H1 (cell line): ENCODE data around the gene LANCL2. TPM values are rescaled to one million over a fixed set of nuclear protein-coding genes. Genes with fewer than 3 reads are reported as not detected.

Source experiments
- CTCF ChIA-PET: fragments of 300-600 bp; sonication (Branson Sonifier 250); formaldehyde crosslinking; loops from one replicate; lab custom pipeline; 2021; ENCODE audit not compliant: partially characterized antibody; lab: Charles Lee
- POLR2A ChIA-PET: fragments of 300-600 bp; sonication (Branson Sonifier 250); formaldehyde crosslinking; loops from one replicate; lab custom pipeline; 2021; ENCODE audit warnings: inconsistent platforms; ENCODE audit not compliant: partially characterized antibody; lab: Charles Lee
- DNase-seq, 2 experiments: peaks; one replicate each; pipeline versions ENCODE4 v3.0.0 to v3.0.0-alpha.2; 2010 to 2022; ENCODE audit warnings: low spot score in 2 of 2, low read depth in 1 of 2, mixed read lengths in 1 of 2
- FAIRE-seq: peaks from 2 replicates; lab custom pipeline; 2011; peaks lifted over from hg19 to GRCh38; lab: Jason Lieb, UNC
- H2AFZ ChIP-seq: 2 replicates; pipeline ENCODE4 v1.8.1; 2012; ENCODE audit warnings: low read length, inconsistent platforms
- H2AK5ac ChIP-seq: 2 replicates; pipeline ENCODE4 v1.6.1; 2013; ENCODE audit warnings: low read depth, low read length
- H2BK120ac ChIP-seq: replicated peaks from 2 replicates; pipeline ENCODE3; 2013; ENCODE audit warnings: low read depth, low read length, inconsistent platforms
- H2BK12ac ChIP-seq: 2 replicates; pipeline ENCODE4 v1.6.1; 2013; ENCODE audit warnings: low read depth, low read length
- H2BK15ac ChIP-seq: 2 replicates; pipeline ENCODE4 v1.6.1; 2013; ENCODE audit warnings: low read length
- H2BK20ac ChIP-seq: 2 replicates; pipeline ENCODE4 v1.6.1; 2013; ENCODE audit warnings: low read length
- H2BK5ac ChIP-seq: 2 replicates; pipeline ENCODE4 v1.6.1; 2013; ENCODE audit warnings: low read depth, low read length
- H3K14ac ChIP-seq: 2 replicates; pipeline ENCODE4 v1.6.1; 2013; ENCODE audit warnings: inconsistent platforms; ENCODE audit not compliant: insufficient read length
- H3K18ac ChIP-seq: 2 replicates; pipeline ENCODE4 v1.6.1; 2013; ENCODE audit warnings: low read length; ENCODE audit errors: extremely low read depth
- H3K23ac ChIP-seq: 2 replicates; pipeline ENCODE4 v1.6.1; 2013; ENCODE audit warnings: inconsistent platforms; ENCODE audit not compliant: insufficient read length
- H3K23me2 ChIP-seq: 2 replicates; pipeline ENCODE4 v1.6.1; 2013; ENCODE audit warnings: low read depth, low read length
- H3K27ac ChIP-seq: 2 replicates; pipeline ENCODE4 v1.6.1; 2011; ENCODE audit warnings: low read depth, low read length, inconsistent platforms
- H3K27me3 ChIP-seq, 4 experiments: replicated peaks in 1 of 4; 1 replicate in 1 of 4; 2 replicates in 3 of 4; pipeline versions ENCODE4 v1.6.1 to v1.8.1; 2011 to 2013; ENCODE audit warnings: low read length in 3 of 4, mild to moderate bottlenecking in 3 of 4, inconsistent platforms in 2 of 4, mixed read lengths in 2 of 4, moderate library complexity in 1 of 4; ENCODE audit not compliant: control insufficient read depth in 3 of 4, insufficient read depth in 3 of 4; ENCODE audit errors: extremely low read depth in 1 of 4
- H3K36me3 ChIP-seq, 4 experiments: 2 replicates each; pipeline versions ENCODE4 v1.6.1 to v1.8.1; 2011 to 2013; ENCODE audit warnings: mild to moderate bottlenecking in 4 of 4, low read length in 3 of 4, moderate library complexity in 2 of 4, control low read depth in 1 of 4, inconsistent platforms in 1 of 4; ENCODE audit not compliant: insufficient read depth in 4 of 4, control insufficient read depth in 2 of 4
- H3K4ac ChIP-seq: replicated peaks from 2 replicates; pipeline ENCODE3; 2013; ENCODE audit warnings: low read length, low read depth, mixed read lengths, inconsistent platforms; ENCODE audit not compliant: insufficient read length
- H3K4me1 ChIP-seq, 4 experiments: replicated peaks in 1 of 4; 1 replicate in 1 of 4; 2 replicates in 3 of 4; pipeline versions ENCODE4 v1.6.1 to v1.8.1; 2011 to 2013; ENCODE audit warnings: low read length in 3 of 4, inconsistent platforms in 2 of 4, mixed read lengths in 1 of 4; ENCODE audit not compliant: insufficient read depth in 4 of 4, control insufficient read depth in 3 of 4
- H3K4me2 ChIP-seq, 2 experiments: 2 replicates each; pipeline versions ENCODE4 v1.6.1 to v1.8.1; 2011 to 2013; ENCODE audit warnings: low read depth in 2 of 2, low read length in 2 of 2, control low read depth in 1 of 2, inconsistent platforms in 1 of 2, mild to moderate bottlenecking in 1 of 2; ENCODE audit not compliant: insufficient read depth in 1 of 2
- H3K4me3 ChIP-seq, 4 experiments: fragments of 200-600, 300-600 bp in 1 of 4; sonication (generic), shearing (Covaris generic), sonication (Bioruptor Twin) in 1 of 4; 2 replicates each; pipeline versions ENCODE4 v1.5.1 to v1.8.1; 2011 to 2016; ENCODE audit warnings: low read length in 4 of 4, low read depth in 3 of 4, control low read depth in 2 of 4, inconsistent platforms in 2 of 4, mild to moderate bottlenecking in 2 of 4, mixed read lengths in 1 of 4, moderate library complexity in 1 of 4; ENCODE audit not compliant: insufficient read depth in 2 of 4; ENCODE audit errors: extremely low read depth in 1 of 4
- H3K56ac ChIP-seq: replicated peaks from 2 replicates; pipeline ENCODE3; 2013; ENCODE audit warnings: low read depth, mild to moderate bottlenecking, mixed read lengths, low read length, inconsistent platforms; ENCODE audit not compliant: insufficient read length
- H3K79me1 ChIP-seq: 2 replicates; pipeline ENCODE4 v1.6.1; 2013; ENCODE audit warnings: low read depth, low read length, control low read depth
- H3K79me2 ChIP-seq, 2 experiments: 2 replicates each; pipeline versions ENCODE4 v1.6.1 to v1.8.1; 2012 to 2013; ENCODE audit warnings: low read length in 2 of 2, mild to moderate bottlenecking in 2 of 2, inconsistent platforms in 1 of 2; ENCODE audit not compliant: insufficient read depth in 2 of 2, control insufficient read depth in 1 of 2
- H3K9ac ChIP-seq, 4 experiments: replicated peaks in 1 of 4; 1 replicate in 1 of 4; 2 replicates in 3 of 4; pipeline versions ENCODE4 v1.6.1 to v1.8.1; 2011 to 2013; ENCODE audit warnings: low read depth in 3 of 4, low read length in 3 of 4, control low read depth in 2 of 4, mild to moderate bottlenecking in 2 of 4, moderate library complexity in 2 of 4, inconsistent platforms in 1 of 4; ENCODE audit errors: extremely low read depth in 1 of 4
- H3K9me3 ChIP-seq, 2 experiments: 2 replicates each; pipeline versions ENCODE4 v1.6.1 to v1.8.1; 2012 to 2013; ENCODE audit warnings: mild to moderate bottlenecking in 2 of 2, moderate library complexity in 2 of 2, control low read depth in 1 of 2, inconsistent platforms in 1 of 2, low read depth in 1 of 2, low read length in 1 of 2, mixed read lengths in 1 of 2; ENCODE audit not compliant: insufficient read depth in 2 of 2
- H4K20me1 ChIP-seq, 2 experiments: replicated peaks in 1 of 2; 2 replicates each; pipeline versions ENCODE3 to v1.8.1; 2011 to 2013; ENCODE audit warnings: inconsistent platforms in 2 of 2, low read length in 2 of 2, mild to moderate bottlenecking in 1 of 2; ENCODE audit not compliant: insufficient read depth in 2 of 2, control insufficient read depth in 1 of 2
- H4K5ac ChIP-seq: 2 replicates; pipeline ENCODE4 v1.6.1; 2013; ENCODE audit warnings: low read length, low read depth, mixed read lengths, inconsistent platforms; ENCODE audit not compliant: insufficient read length
- H4K8ac ChIP-seq: 2 replicates; pipeline ENCODE4 v1.8.0; 2013; ENCODE audit warnings: mild to moderate bottlenecking, moderate library complexity, low read length, inconsistent platforms; ENCODE audit not compliant: insufficient read depth; ENCODE audit errors: extremely low read depth
- H4K91ac ChIP-seq: replicated peaks from 2 replicates; pipeline ENCODE3; 2013; ENCODE audit warnings: low read length, mixed read lengths, inconsistent platforms; ENCODE audit not compliant: insufficient read length
- BACH1 ChIP-seq: IDR thresholded peaks from 2 replicates; pipeline ENCODE4 v1.6.1; 2012; ENCODE audit warnings: low read length, improper control_type of control experiment
- BCL11A ChIP-seq, 2 experiments: IDR thresholded peaks; one replicate each; pipeline ENCODE4 v1.6.1; 2011; ENCODE audit warnings: low read depth in 2 of 2, low read length in 2 of 2, mild to moderate bottlenecking in 2 of 2
- BRCA1 ChIP-seq: IDR thresholded peaks from 2 replicates; pipeline ENCODE4 v1.6.1; 2012; ENCODE audit warnings: low read depth, low read length, improper control_type of control experiment
- CBX8 ChIP-seq: fragments of 300-800, 300-1000 bp; sonication (generic); IDR thresholded peaks from 2 replicates; pipeline ENCODE4 v1.7.1; 2016; ENCODE audit warnings: low read depth, low read length, borderline replicate concordance
- E2F6 ChIP-seq: IDR thresholded peaks from 2 replicates; pipeline ENCODE4 v1.6.1; 2012; ENCODE audit warnings: inconsistent platforms
- KDM5A ChIP-seq: fragments of 200-600 bp; IDR thresholded peaks from 2 replicates; pipeline ENCODE4 v1.7.1; 2012; ENCODE audit warnings: mild to moderate bottlenecking, low read length, inconsistent platforms, mixed read lengths
- MAFK ChIP-seq: IDR thresholded peaks from 2 replicates; pipeline ENCODE4 v1.6.1; 2012; ENCODE audit warnings: low read depth, mild to moderate bottlenecking, improper control_type of control experiment, low read length
- RXRA ChIP-seq: IDR thresholded peaks from 2 replicates; pipeline ENCODE4 v1.6.1; 2011; ENCODE audit warnings: low read depth, mild to moderate bottlenecking, low read length, moderate library complexity; ENCODE audit not compliant: insufficient read depth
- SAP30 ChIP-seq: fragments of 300-600 bp; sonication (generic); IDR thresholded peaks from 2 replicates; pipeline ENCODE4 v1.7.1; 2012; ENCODE audit warnings: low read length, moderate library complexity, mild to moderate bottlenecking, inconsistent platforms; ENCODE audit not compliant: insufficient read depth, insufficient replicate concordance
- SIRT6 ChIP-seq: IDR thresholded peaks from one replicate; pipeline ENCODE4 v1.7.1; 2012; ENCODE audit warnings: low read length, inconsistent platforms
- SIX5 ChIP-seq: IDR thresholded peaks from 2 replicates; pipeline ENCODE4 v1.6.1; 2011; ENCODE audit warnings: mild to moderate bottlenecking, low read depth, low read length
- SP1 ChIP-seq: IDR thresholded peaks from 2 replicates; pipeline ENCODE4 v1.6.1; 2011; ENCODE audit warnings: low read depth, low read length
- SP2 ChIP-seq: IDR thresholded peaks from 2 replicates; pipeline ENCODE4 v1.6.1; 2012; ENCODE audit warnings: mild to moderate bottlenecking, low read length, inconsistent platforms
- TAF1 ChIP-seq: IDR thresholded peaks from 2 replicates; pipeline ENCODE4 v1.6.1; 2011; ENCODE audit warnings: mild to moderate bottlenecking, low read depth, low read length
- WGBS, 2 experiments: shearing (Covaris generic) in 1 of 2; methylation state at CpG; one replicate each; pipeline versions ENCODE4 v1.1.6 to v1.1.7; 2013 to 2015; ENCODE audit warnings: low lambda C conversion rate in 2 of 2, mixed read lengths in 2 of 2, inconsistent platforms in 1 of 2, low coverage in 1 of 2, missing lambda C conversion rate in 1 of 2; ENCODE audit not compliant: insufficient replicate concordance in 2 of 2, insufficient coverage in 1 of 2, insufficient read length in 1 of 2; ENCODE audit errors: extremely low coverage in 1 of 2, missing lambda C conversion rate in 1 of 2; 5-methylcytosine and 5-hydroxymethylcytosine counted together
- polyA plus RNA-seq, 7 experiments: library from polyadenylated mRNA; depleted of rRNA in 3 of 7; stranded (reverse) in 5 of 7; unstranded in 2 of 7; fragments of >200 nt in 5 of 7; fragments of 200-250 nt in 2 of 7; gene quantifications; 1 replicate in 5 of 7; 2 replicates in 1 of 7; 4 replicates in 1 of 7; pipeline versions ENCODE4 v1.2.1 to v1.2.3, GENCODE V29; 2011 to 2013; ENCODE audit warnings: missing spikeins in 2 of 7, mixed read lengths in 2 of 7
- total RNA-seq: library from RNA; stranded (reverse); fragmentation: NEBNext Ultra II Directional; extraction: Animal tissue kit (Norgen Biotek cat#: 25700); gene quantifications from 2 replicates; pipeline ENCODE4 v1.2.1, GENCODE V29; 2021

The LANCL2 gene
- total and polyA plus RNA-seq, 2 of the 8 experiments (the other 6 are each of a cell fraction or from before 2014, with no cell fraction given), result 9.2 to 9.5 TPM

- Histone ChIP-seq H4K20me1 (no peaks in the 10 kb centered on the region), H3K36me3 (no peaks in the 10 kb centered on the region; a peak in 1 of 8 replicates), H2AFZ (no peak overlapping the region), H3K27me3 (no peaks in the 10 kb centered on the region), H3K4me1 (peaks cover 0 to 2% (median under 1%) of the 10 kb centered on the region in 4 experiments; a peak in 1 of 7 replicates), H3K79me2 (no peaks in the 10 kb centered on the region), H3K23ac (no peak overlapping the region), H2BK120ac (no peak overlapping the region), H3K27ac (no peak overlapping the region), H3K9me3 (no peaks in the 10 kb centered on the region; a peak in 1 of 4 replicates), H4K5ac (no peak overlapping the region), H4K91ac (no peak overlapping the region), H2BK5ac (peak overlapping the region; percentile 1; the same call in 1 of the 2 replicates), H3K14ac (no peak overlapping the region), H3K4ac (no peak overlapping the region), H3K4me2 (no peak overlapping the region; a peak in 1 of 4 replicates), H3K23me2 (no peaks in the 10 kb centered on the region), H2BK12ac (no peak overlapping the region), H3K56ac (no peak overlapping the region), H3K18ac (peak overlapping the region; percentile 63; the same call in 1 of the 2 replicates), H2BK15ac (no peak overlapping the region)
- 68% methylated on average over 12 of the region's 12 CpGs; no CpG with 5 or more reads in 1 of the 2 experiments for WGBS, 2 experiments
- ChIA-PET CTCF (interaction anchor here (0.5 to 1.6 kb wide), 5 partner anchors 11 to 146 kb away, joined by 3 to 5 read pairs (median 3); no protein-coding TSS in a partner anchor), POLR2A (interaction anchor here (1.2 to 3.2 kb wide), 2 partner anchors 60 to 127 kb away, joined by 3 to 10 read pairs; no protein-coding TSS in a partner anchor)
- DNase-seq, result no peak
- TF ChIP-seq RXRA (no peak), E2F6 (no peak), MAFK (peak; percentile 30; the same call in 1 of the 2 replicates), CBX8 (no peak), SIX5 (no peak), BRCA1 (no peak), BACH1 (peak; percentile 72; the same call in 1 of the 2 replicates), BCL11A (IDR thresholded peaks at IDR 0.05; ENCODE audit: low read depth in 2 of 2, low read length in 2 of 2) (no peak), SIRT6 (no peak), SP1 (no peak), KDM5A (no peak), SAP30 (no peak), SP2 (no peak), TAF1 (0 out of 2 replicates have a peak, but pooled peaks have one; percentile 25)
- TF ChIP-seq, all 59 proteins: peak for 3
- H4K8ac ChIP-seq, result no peak overlapping the region
- peak overlapping the region; percentile 78; the same call in 1 of the 2 replicates for H2AK5ac ChIP-seq
- H3K9ac ChIP-seq, result no peak overlapping the region
- no peak for FAIRE-seq
- H2BK20ac ChIP-seq, result no peak overlapping the region
- no peak overlapping the region for H3K4me3 ChIP-seq
- H3K79me1 ChIP-seq, result no peaks in the 10 kb centered on the region
Observed at GRCh38 chr7:55426676-55427075, 61.5 kb downstream of the LANCL2 start.
